Islet of Langerhans (tissue), 1 donor: Measurements from ENCODE around the gene CDKAL1.

Experiments used
- FAIRE-seq: peaks from one replicate; lab custom pipeline; 2011; peaks lifted over from hg19 to GRCh38; lab: Jason Lieb, UNC

Gene CDKAL1

GRCh38 chr6:21263531-21264287 lies 729.5 kb downstream of the CDKAL1 start:
- no peak for FAIRE-seq

DNA sequence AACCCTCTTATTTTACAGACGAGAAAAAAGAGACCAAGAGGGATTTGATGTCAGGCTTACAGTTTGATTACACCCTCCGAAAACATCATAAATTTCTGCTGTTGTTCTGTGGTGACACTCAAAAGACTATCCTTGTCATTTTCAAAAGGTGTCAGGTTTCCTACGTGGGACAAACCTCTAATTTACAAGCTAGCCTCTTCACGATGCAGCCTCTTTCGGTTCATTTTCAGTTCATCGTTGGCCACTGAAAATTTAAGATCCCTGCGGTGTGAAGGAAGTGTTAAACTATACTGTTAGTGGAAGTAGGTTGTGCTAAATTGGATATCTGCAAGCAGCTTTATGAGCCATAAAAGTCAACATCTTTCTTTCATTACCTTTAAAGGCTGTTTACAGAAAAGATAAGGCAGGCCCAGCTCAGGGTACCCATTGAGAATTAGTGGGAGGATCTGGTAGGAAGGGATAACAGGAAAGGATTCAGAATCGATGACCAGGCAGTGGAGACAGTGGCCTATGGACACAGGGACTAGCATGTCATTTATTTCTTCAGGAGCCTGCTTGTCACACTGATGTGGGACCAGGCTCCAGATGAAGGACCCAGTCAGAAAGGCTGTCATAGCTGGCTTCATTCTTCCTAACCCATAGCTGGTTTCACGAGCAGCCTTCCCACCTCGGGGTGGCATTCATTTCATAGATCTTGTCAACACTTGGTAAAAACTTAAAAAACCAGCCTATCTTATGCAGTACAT lies 730.2 kb downstream of the CDKAL1 start:
- FAIRE-seq = no peak

DNA sequence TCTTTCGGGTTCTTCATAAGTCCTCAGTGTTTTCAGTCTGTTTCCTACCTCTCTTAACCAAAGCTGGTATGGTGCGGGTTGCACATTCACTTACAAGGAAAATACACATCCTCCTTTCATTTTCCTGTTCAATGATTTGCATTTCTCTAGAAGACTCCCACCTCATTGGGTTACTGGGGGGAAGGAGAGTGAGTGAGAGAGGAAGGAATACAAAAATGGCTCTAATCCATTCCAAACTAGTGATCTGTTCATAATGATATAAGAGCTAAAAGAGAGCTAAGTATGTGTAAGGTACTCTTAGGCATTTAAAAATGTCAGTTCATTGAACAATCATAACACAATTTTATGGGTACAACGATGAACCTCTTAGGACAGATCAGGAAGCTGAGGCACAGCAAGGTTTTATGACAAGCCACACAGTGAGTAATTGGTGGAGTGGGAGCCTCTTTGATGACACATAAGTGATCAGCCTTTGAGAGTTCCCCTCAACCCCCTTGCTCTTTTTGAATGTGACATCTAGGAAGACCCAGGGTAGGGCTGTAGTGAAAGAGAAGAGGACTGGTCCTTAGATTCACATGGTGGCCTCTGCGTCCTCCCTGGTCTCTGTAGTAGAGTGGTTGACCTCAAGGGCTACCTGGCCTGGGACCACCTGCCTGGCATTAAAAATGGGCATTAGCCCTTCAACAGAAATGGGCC lies 730.9 kb downstream of the CDKAL1 start:
- FAIRE-seq = no peak

DNA sequence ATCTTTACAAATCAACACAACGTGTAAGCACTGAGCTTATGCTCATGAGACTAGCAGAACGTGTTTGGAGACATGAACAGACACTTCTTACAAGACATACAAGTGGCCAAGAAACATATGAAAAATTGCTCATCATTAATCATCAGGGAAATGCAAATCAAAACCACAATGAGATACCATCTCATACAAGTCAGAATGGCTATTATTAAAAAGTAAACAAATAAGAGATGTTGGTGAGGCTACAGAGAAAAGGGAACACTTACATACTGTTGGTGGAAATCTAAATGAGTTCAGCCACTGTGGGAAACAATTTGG lies 731.4 kb downstream of the CDKAL1 start:
- FAIRE-seq = no peak

- FAIRE-seq = no peak
Measured at GRCh38 chr6:21270636-21271201, 736.5 kb downstream of the CDKAL1 start.

- FAIRE-seq = no peak
Measured at GRCh38 chr6:21271428-21272155, 737.3 kb downstream of the CDKAL1 start.

DNA sequence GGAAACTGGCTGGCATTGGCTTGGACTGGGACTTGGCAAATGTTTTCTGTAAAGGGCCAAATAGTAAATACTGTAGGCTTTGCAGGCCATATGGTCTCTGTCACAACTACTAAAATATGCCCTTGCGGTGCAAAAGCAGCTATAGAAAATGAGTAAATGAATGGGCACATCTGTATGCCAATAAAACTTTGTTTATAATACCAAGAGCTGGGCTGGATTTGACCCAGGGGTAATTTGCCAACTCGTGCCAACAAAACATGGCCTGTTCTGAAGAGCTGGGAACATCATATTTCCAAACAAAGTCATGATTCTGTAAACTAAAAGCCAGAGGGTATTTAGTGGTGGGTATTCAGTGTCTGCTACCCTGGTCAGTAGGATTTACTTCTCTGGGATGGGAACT lies 739.2 kb downstream of the CDKAL1 start:
- FAIRE-seq = no peak

DNA sequence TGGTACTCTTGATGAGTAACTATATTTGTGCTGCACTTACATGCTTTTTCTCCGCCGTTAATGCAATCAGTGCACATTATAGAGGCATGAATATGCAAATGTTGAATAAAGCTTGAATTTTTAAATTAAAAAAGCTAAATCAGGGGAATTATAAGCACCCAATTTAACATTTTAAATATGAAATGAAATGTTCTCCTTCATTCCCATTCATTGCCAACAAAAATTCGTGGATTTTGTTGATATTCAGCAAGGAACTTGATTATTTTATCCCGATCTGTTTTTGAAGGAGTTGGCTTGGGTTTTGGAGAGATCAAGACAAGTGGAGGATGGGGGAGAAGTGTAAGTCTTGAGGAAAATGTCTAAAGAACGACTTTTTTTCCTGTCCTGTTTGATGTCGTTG lies 740.6 kb downstream of the CDKAL1 start:
- no peak for FAIRE-seq

DNA sequence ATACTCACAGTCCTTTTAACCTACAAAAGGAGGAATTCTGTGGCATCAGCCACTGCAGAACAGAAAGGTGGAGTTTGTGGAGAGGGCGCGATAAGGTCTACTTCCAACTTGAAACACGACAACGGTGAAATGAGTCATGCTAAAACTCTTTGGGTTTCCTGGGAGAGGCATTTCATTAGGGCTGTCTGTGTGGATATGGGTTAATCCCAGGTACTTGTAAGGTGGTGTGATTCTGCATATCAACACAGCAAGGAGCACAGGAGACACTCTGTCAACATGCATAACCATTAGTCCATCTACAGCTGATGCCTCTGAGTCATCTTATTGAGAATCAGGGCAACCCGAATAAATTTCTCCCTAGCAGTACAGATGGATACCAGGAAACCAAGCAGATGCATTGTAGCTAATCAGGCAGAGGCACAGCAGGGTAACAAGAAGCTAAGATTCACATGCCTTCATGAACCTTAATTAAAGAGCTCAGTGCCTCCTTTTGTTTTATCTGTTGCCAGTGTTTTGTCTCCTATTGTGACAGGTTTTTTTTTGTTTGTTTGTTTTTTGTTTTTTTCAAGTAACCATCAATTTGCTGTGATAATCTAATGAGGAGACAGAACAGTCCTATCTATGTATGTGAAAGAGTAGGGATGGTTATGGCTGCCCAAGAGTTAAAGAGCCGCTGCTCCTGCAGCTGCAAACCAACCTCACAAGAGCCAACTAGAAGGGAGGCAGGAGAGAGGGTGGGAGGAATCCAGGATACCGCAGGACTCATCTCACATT lies 743.5 kb downstream of the CDKAL1 start:
- FAIRE-seq = no peak

DNA sequence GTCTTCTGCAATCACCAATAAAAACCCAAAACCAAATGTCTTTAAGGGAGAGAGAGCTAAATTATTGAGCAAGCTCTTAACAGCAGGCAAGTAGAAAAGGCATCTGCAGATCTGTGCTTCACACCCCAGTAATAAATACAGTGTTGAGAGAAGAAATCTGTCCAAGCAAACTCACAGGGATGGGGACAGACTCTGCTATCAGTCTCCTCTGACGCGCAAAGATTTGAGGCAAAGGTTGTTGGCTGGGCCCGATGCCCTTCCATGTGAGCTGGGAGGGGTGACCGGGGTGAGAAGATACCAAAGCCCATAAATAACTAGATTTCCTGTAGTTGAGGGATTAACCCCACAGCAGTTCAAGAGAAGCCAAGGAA lies 744.1 kb downstream of the CDKAL1 start:
- no peak for FAIRE-seq

GRCh38 chr6:21279619-21280018 lies 745.4 kb downstream of the CDKAL1 start:
- no peak for FAIRE-seq

- FAIRE-seq = no peak
Measured at GRCh38 chr6:21281366-21281765, 747.1 kb downstream of the CDKAL1 start.
